GM18502 (cell line): Measurements from ENCODE around the gene SSBP1.
"Not testable (repeated sequence)": the region's sequence is repeated elsewhere in the genome, so short reads cannot be mapped to it uniquely, and the experiment has no call there.

ENCODE experiments used
- ATAC-seq: cut with Tn5 transposase; IDR thresholded peaks from one replicate; pipeline ENCODE4 v1.9.1; 2021; ENCODE audit warnings: mild to moderate bottlenecking; ENCODE audit not compliant: unreplicated experiment, poor library complexity

SSBP1 gene

DNA sequence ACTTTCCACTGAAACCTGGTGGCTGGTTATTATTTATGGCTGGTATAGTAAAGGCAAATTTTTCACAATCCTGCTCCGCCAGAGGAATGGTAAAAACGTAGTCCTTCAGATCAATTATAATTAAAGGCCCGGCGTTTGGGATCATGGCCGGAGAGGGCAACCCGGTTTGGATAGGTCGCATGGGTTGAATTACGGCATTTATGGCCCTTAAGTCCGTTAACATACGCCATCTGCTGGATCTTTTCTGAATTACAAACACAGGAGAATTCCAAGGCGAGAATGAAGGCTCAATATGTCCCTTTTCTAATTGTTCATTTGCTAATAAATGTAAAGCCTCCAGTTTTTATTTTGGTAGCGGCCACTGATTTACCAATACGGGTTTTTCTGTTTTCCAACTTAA, 14.5 kb downstream of the SSBP1 start:
- ATAC-seq: no peak

DNA sequence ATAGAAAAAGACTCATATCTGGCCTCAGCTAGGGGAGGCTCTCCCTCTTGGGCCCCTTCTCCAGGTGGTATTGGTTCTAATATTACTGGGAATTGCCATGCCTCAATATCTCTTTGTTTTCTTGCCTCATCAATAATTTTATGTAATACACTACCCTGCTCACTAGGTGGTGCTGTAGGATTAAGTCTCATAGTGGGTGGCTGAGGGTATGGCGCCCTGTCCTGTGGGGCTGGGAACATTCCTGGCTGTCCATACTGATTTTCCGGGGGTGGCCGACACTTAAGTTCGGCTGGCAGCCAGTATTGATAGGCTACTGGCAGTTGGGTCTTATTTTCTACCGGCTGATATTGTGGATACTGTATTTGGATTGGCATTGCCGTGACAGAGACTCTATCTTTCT, 16.8 kb downstream of the SSBP1 start:
- no peak for ATAC-seq

DNA sequence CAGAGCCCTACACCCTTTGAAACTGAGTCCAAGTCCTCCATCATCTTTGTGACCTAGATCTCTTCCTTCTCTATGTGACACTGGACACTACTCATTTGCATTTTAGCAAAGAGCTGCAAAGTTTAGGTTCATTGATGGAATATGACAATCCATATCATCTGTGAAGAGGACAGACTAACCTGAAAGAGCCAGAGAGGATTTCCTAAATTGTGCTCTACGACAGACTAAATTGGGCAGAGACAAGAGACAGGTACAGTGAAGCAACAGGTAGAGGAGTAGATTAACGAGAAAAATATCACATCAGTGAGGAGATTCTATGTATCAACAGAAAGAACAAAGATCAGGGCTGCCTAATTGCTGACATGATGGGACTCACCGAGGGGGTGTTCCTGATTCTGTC, 25.6 kb downstream of the SSBP1 start, which contains the start of gene TAS2R3:
Gene TAS2R3 (plus strand): TSS at position 301 of the 400 bp plus-strand sequence. CDS start 62 bp downstream, at position 363.
- no peak for ATAC-seq

DNA sequence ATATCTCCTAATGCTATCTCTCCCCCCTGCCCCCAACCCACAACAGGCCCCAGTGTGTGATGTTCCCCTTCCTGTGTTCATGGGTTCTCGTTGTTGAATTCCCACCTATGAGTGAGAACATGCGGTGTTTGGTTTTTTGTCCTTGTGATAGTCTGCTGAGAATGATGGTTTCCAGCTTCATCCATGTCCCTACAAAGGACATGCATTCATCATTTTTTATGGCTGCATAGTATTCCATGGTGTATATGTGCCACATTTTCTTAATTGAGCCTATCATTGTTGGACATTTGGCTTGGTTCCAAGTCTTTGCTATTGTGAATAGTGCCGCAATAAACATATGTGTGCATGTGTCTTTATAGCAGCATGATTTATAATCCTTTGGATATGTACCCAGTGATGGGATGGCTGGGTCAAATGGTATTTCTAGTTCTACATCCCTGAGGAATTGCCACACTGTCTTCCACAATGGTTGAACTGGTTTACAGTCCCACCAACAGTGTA, 32.0 kb downstream of the SSBP1 start:
- ATAC-seq: not testable (repeated sequence)

DNA sequence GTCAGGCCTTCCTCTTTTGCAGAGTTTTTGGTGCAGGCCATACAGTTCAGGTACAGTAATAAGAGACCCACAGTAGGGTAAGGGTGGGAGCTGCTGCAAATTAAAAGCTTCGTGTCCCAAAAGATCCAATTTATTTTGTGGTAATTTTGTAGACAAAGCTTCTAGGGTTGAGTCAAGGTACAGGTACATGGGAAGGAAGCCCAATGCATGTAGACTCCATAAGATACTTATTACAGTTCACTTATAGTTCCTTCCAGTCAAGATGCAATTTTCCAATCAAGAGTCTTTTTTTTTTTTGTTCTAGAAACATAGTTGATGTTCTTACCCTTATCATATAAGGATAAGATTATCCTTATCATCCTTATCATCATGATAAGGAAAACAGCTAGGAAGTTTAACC, 38.2 kb downstream of the SSBP1 start, which contains the start of gene TAS2R4:
Gene TAS2R4 (plus strand): TSS at position 301 of the 400 bp plus-strand sequence. CDS start 1,815 bp downstream, outside the sequence.
- no peak for ATAC-seq

DNA sequence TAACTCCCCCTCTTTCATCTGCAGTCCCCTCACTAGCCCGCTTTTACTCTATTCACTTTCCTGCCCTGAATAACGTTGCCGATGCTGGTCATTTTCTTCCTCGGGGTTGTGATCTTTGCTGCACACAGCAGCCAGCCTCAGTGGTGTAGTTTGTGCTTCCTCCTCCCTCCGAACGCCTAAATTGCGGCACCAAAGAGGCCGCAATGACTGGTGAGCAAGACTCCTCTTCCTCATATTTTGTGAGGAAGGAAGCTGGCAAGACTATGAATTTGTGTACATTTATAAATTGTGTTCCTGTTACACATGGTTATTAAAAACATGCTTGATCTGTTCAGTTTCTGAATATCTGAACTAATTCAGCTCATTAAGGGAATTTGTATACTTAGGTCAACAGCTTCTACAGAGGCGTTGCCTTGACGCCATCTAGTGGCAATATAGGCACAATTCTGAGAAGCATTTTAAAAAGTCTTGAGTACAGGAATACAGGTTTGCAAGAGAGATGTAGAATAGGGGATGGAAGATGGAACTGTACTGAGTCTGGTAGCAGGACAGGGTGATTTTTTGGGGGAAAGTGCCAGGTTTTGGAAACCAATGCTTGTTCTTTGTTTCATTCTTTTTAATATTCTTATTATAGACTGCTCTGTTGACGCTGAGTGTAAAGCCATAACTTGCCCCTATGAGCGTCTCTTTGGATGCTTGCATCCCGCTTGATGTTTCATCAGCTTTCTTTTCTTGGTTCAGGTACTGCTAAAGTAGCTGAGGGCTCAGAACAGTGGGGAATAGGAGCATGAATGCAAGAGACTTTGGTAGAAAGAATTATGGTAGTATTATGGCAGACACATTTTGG, 47.8 kb downstream of the SSBP1 start:
- ATAC-seq: peak; percentile 88

DNA sequence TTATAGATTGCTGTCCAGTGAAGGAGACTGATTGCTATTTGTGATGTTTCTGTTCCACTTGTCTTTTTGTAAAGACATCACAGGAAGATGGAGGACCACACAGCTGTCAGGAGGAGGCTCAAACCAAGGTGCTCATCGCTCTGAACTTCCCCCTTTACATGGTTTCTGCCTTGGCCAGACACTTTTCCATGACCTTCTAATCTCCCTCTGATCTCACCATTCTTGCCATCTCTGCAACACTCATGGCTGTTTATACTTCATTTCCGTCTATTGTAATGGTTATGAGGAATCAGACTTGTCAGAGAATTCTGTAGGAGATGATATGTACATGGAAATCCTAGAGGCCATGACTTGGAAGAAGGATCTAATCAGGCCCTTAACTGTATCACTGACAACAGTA, 50.1 kb downstream of the SSBP1 start:
- ATAC-seq: no peak

DNA sequence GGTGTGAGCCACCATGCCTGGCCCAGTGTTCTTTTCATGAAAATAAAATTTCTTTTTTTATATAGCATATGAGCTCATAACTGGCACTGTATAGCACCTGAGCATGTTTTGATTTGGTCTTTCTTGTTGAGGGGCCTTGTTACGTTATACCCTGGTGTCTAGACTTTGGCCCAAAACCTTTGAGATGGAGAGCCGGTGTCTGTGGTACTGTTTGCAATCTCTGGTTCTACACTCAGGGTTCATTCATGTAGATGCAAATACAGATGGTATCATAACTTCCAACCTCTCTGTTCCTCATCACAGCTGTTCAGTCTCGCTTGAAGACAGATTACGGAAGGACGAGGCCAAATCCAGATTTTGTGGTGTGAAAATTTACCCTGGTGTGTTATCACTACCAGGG, 51.8 kb downstream of the SSBP1 start, which contains the start of gene TAS2R5:
Gene TAS2R5 (plus strand): TSS at position 301 of the 400 bp plus-strand sequence. CDS start 145 bp downstream, outside the sequence.
- ATAC-seq: no peak

DNA sequence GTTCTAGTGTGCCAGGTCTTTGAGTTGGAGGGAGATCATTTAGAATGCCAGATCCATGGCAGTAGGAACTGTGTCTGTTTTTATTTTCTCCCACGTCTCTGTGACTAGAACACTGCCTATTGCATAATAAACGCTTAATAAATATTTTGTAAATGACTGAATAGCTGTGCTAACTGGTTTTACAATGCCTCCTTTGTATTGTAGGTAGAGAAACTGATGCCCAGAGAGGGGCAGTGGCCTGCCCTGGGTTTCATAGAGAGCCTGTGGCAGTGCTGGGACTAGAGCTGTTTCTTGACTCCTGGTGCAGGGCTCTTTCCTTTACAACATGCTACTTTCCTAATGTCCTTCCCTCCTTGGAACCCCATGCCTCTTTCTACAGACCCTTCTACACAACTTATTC, 54.4 kb downstream of the SSBP1 start:
- ATAC-seq: no peak
